ENCODE data around the gene MOSPD2.

Gene MOSPD2

GRCh38 chrX:14872851-14873675, at the start of gene MOSPD2, which contains the start of gene FANCB:
Gene MOSPD2 (plus strand): TSS chrX:14873421. CDS start chrX:14873529, 108 bp downstream.
Gene FANCB (minus strand): TSS chrX:14873069. CDS start chrX:14865510, 7,559 bp downstream.
- peak; percentile 74 for TF ChIP-seq POLR2A (IDR thresholded peaks at IDR 0.05; ENCODE audit: low read length)
- no peak for TF ChIP-seq GATA1 (IDR thresholded peaks at IDR 0.05; ENCODE audit: low read depth, low read length)
- peak; percentile 95 to 96 for DNase-seq

- TF ChIP-seq POLR2A (IDR thresholded peaks at IDR 0.05; ENCODE audit: low read length) = no peak
- TF ChIP-seq GATA1 (IDR thresholded peaks at IDR 0.05; ENCODE audit: low read depth, low read length) = no peak
- no peak for DNase-seq
These were observed 47.4 kb upstream of the MOSPD2 start for GRCh38 chrX:14825851-14826250.

- TF ChIP-seq POLR2A (IDR thresholded peaks at IDR 0.05; ENCODE audit: low read length) = no peak
- no peak for TF ChIP-seq GATA1 (IDR thresholded peaks at IDR 0.05; ENCODE audit: low read depth, low read length)
- no peak for DNase-seq
These were observed 46.9 kb upstream of the MOSPD2 start for GRCh38 chrX:14826319-14826718.

- DNase-seq = no peak
- TF ChIP-seq POLR2A (IDR thresholded peaks at IDR 0.05; ENCODE audit: low read length) = no peak
- no peak for TF ChIP-seq GATA1 (IDR thresholded peaks at IDR 0.05; ENCODE audit: low read depth, low read length)
These were observed 43.6 kb upstream of the MOSPD2 start for GRCh38 chrX:14829643-14830042.

GRCh38 chrX:14832151-14832550, 41.1 kb upstream of the MOSPD2 start:
- TF ChIP-seq POLR2A (IDR thresholded peaks at IDR 0.05; ENCODE audit: low read length) (no peak), GATA1 (IDR thresholded peaks at IDR 0.05; ENCODE audit: low read depth, low read length) (no peak)
- no peak for DNase-seq

GRCh38 chrX:14832586-14832985, 40.6 kb upstream of the MOSPD2 start:
- TF ChIP-seq GATA1 (IDR thresholded peaks at IDR 0.05; ENCODE audit: low read depth, low read length) (no peak), POLR2A (IDR thresholded peaks at IDR 0.05; ENCODE audit: low read length) (no peak)
- no peak for DNase-seq

GRCh38 chrX:14837155-14837554, 36.1 kb upstream of the MOSPD2 start:
- TF ChIP-seq GATA1 (IDR thresholded peaks at IDR 0.05; ENCODE audit: low read depth, low read length) = no peak
- TF ChIP-seq POLR2A (IDR thresholded peaks at IDR 0.05; ENCODE audit: low read length) = no peak
- DNase-seq = no peak

- no peak for DNase-seq
- TF ChIP-seq GATA1 (IDR thresholded peaks at IDR 0.05; ENCODE audit: low read depth, low read length) (no peak), POLR2A (IDR thresholded peaks at IDR 0.05; ENCODE audit: low read length) (no peak)
These were observed 29.6 kb upstream of the MOSPD2 start for GRCh38 chrX:14843666-14844065.

- TF ChIP-seq GATA1 (IDR thresholded peaks at IDR 0.05; ENCODE audit: low read depth, low read length) (no peak), POLR2A (IDR thresholded peaks at IDR 0.05; ENCODE audit: low read length) (no peak)
- no peak for DNase-seq
These were observed 21.7 kb upstream of the MOSPD2 start for GRCh38 chrX:14851526-14851925.

GRCh38 chrX:14864631-14865030, 8.6 kb upstream of the MOSPD2 start:
- DNase-seq = no peak

GRCh38 chrX:14865201-14865600, 8.0 kb upstream of the MOSPD2 start:
- TF ChIP-seq POLR2A (IDR thresholded peaks at IDR 0.05; ENCODE audit: low read length) (no peak), GATA1 (IDR thresholded peaks at IDR 0.05; ENCODE audit: low read depth, low read length) (no peak)
- no peak for DNase-seq

More at GRCh38 chrX:14864631-14865030, 8.6 kb upstream of the MOSPD2 start:
- TF ChIP-seq GATA1 (IDR thresholded peaks at IDR 0.05; ENCODE audit: low read depth, low read length) (no peak), POLR2A (IDR thresholded peaks at IDR 0.05; ENCODE audit: low read length) (no peak)

GRCh38 chrX:14871767-14872166, 1.5 kb upstream of the MOSPD2 start:
- TF ChIP-seq GATA1 (IDR thresholded peaks at IDR 0.05; ENCODE audit: low read depth, low read length) (no peak), POLR2A (IDR thresholded peaks at IDR 0.05; ENCODE audit: low read length) (no peak)

GRCh38 chrX:14872355-14872754, 866 bp upstream of the MOSPD2 start:
- TF ChIP-seq GATA1 (IDR thresholded peaks at IDR 0.05; ENCODE audit: low read depth, low read length) (no peak), POLR2A (IDR thresholded peaks at IDR 0.05; ENCODE audit: low read length) (no peak)
- DNase-seq = peak; percentile 33 to 37

More at GRCh38 chrX:14871767-14872166, 1.5 kb upstream of the MOSPD2 start:
- DNase-seq = peak in 1 of 2 experiments; percentile 12

GRCh38 chrX:14873676-14874049, 442 bp downstream of the MOSPD2 start:
- TF ChIP-seq POLR2A (IDR thresholded peaks at IDR 0.05; ENCODE audit: low read length) (no peak), GATA1 (IDR thresholded peaks at IDR 0.05; ENCODE audit: low read depth, low read length) (no peak)
- DNase-seq = no peak

- TF ChIP-seq GATA1 (IDR thresholded peaks at IDR 0.05; ENCODE audit: low read depth, low read length) (no peak), POLR2A (IDR thresholded peaks at IDR 0.05; ENCODE audit: low read length) (no peak)
- DNase-seq = no peak
These were observed 2.4 kb downstream of the MOSPD2 start for GRCh38 chrX:14875624-14876023.

All from erythroblast (primary cell).